Measurements from ENCODE around the gene DHX35.

Gene DHX35

DNA sequence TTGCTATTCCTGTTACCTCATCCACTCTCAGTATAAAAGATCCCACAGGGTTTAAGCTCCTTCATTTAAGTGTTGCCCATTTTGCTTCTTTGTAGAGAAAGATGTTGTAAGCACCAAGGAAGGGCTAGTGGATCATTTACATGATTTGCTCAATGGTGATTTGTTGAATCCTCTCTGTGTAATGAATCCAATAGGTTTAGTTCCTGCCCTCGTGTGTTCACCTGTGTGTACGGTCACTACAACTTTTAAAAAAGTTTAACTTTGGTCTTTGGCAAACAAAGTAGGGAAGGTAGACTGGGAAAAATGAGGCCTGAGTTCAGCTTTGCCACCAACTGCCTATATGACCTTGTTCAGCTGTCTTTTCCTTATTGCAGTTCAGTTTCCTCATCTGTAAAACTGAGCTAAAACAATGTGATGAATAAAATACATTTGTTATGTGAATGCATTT, 51.5 kb downstream of the DHX35 start:
- Histone ChIP-seq H3K4me2 (ENCODE audit: insufficient read depth, low read length) (no peak overlapping the region), H3K27ac (ENCODE audit: low read length) (no peak overlapping the region), H4K20me1 (ENCODE audit: insufficient read depth, low read length) (no peaks in the 10 kb centered on the region), H3K79me2 (ENCODE audit: insufficient read depth, low read length) (no peaks in the 10 kb centered on the region), H2AFZ (ENCODE audit: low read depth, low read length) (no peak overlapping the region), H3K9me3 (ENCODE audit: insufficient read depth, low read length, severe bottlenecking) (no peaks in the 10 kb centered on the region), H3K4me1 (ENCODE audit: insufficient read depth, low read length) (0 out of 2 replicates have a peak, but pooled peaks cover 3% of the 10 kb centered on the region), H3K9ac (ENCODE audit: low read depth, low read length) (no peak overlapping the region), H3K4me3 (ENCODE audit: low read depth in 1 of 2, low read length in 2 of 2) (no peak overlapping the region), H3K27me3 (ENCODE audit: insufficient read depth, low read length, poor library complexity) (no peaks in the 10 kb centered on the region), H3K36me3 (ENCODE audit: insufficient read depth, low read length) (peaks cover 92% of the 10 kb centered on the region)
- DNase-seq (no peak), ATAC-seq (ENCODE audit: insufficient read depth, low read depth) (no peak)
- TF ChIP-seq, protein P1, sequence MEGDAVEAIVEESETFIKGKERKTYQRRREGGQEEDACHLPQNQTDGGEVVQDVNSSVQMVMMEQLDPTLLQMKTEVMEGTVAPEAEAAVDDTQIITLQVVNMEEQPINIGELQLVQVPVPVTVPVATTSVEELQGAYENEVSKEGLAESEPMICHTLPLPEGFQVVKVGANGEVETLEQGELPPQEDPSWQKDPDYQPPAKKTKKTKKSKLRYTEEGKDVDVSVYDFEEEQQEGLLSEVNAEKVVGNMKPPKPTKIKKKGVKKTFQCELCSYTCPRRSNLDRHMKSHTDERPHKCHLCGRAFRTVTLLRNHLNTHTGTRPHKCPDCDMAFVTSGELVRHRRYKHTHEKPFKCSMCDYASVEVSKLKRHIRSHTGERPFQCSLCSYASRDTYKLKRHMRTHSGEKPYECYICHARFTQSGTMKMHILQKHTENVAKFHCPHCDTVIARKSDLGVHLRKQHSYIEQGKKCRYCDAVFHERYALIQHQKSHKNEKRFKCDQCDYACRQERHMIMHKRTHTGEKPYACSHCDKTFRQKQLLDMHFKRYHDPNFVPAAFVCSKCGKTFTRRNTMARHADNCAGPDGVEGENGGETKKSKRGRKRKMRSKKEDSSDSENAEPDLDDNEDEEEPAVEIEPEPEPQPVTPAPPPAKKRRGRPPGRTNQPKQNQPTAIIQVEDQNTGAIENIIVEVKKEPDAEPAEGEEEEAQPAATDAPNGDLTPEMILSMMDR (IDR thresholded peaks at IDR 0.05; ENCODE audit: borderline replicate concordance, extremely low read depth, low read length, poor library complexity, severe bottlenecking), result no peak
- TF ChIP-seq EZH2 (IDR thresholded peaks at IDR 0.05; ENCODE audit: borderline replicate concordance, low read depth, low read length, severe bottlenecking), result no peak

DNA sequence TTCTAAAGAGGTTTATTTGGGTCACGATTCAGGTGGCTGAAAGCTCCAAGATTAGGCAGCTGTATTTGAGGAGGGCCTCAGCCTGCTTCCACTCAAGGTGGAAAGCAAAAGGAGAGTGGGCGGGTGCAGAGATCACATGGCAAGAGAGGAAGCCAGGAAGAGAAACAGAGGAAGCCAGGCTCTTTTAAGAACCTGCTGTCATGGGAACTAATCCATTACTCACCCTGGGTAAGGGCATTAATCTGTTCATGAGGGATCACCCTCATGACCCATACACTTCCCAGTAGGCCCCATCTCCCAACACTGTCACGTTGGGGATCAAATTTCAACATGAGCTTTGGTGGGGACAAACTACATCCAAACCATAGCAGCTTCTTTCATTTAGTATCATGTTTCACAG, 53.9 kb downstream of the DHX35 start:
- Histone ChIP-seq H3K36me3 (ENCODE audit: insufficient read depth, low read length) (peaks cover 92% of the 10 kb centered on the region), H3K4me2 (ENCODE audit: insufficient read depth, low read length) (no peak overlapping the region)
- no peak for DNase-seq

DNA sequence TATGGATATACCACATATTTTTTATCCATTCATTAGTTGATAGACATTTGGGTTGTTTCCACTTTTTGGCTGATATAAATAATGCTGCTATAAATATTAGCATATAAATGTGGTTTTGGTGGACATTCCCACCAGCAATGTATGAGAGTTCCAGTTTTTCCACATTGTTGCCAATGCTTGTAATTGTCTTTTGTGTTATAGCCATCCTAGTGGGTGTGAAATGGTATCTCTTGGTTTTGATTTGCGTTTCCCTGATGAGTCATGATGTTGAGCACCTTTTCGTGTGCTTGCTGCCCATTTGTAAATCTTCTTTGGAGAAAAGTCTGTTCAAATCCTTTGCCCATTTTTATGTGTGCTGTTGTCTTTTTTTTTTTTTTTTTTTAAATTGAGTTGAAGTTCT, 54.4 kb downstream of the DHX35 start:
- Histone ChIP-seq H3K4me2 (ENCODE audit: insufficient read depth, low read length) (no peak overlapping the region), H3K4me1 (ENCODE audit: insufficient read depth, low read length) (no peaks in the 10 kb centered on the region), H3K9ac (ENCODE audit: low read depth, low read length) (no peak overlapping the region), H3K36me3 (ENCODE audit: insufficient read depth, low read length) (peaks cover 92% of the 10 kb centered on the region), H4K20me1 (ENCODE audit: insufficient read depth, low read length) (no peaks in the 10 kb centered on the region), H3K27me3 (ENCODE audit: insufficient read depth, low read length, poor library complexity) (no peaks in the 10 kb centered on the region), H2AFZ (ENCODE audit: low read depth, low read length) (no peak overlapping the region), H3K27ac (ENCODE audit: low read length) (no peak overlapping the region), H3K9me3 (ENCODE audit: insufficient read depth, low read length, severe bottlenecking) (no peaks in the 10 kb centered on the region), H3K4me3 (ENCODE audit: low read depth in 1 of 2, low read length in 2 of 2) (no peak overlapping the region), H3K79me2 (ENCODE audit: insufficient read depth, low read length) (no peaks in the 10 kb centered on the region)
- TF ChIP-seq EZH2 (IDR thresholded peaks at IDR 0.05; ENCODE audit: borderline replicate concordance, low read depth, low read length, severe bottlenecking), result no peak
- TF ChIP-seq, protein P1 (IDR thresholded peaks at IDR 0.05; ENCODE audit: borderline replicate concordance, extremely low read depth, low read length, poor library complexity, severe bottlenecking), result no peak
- DNase-seq, result no peak
- no peak for ATAC-seq (ENCODE audit: insufficient read depth, low read depth)

More for the DNA sequence above, 53.9 kb downstream of the DHX35 start:
- Histone ChIP-seq H3K9me3 (ENCODE audit: insufficient read depth, low read length, severe bottlenecking) (no peaks in the 10 kb centered on the region), H3K79me2 (ENCODE audit: insufficient read depth, low read length) (no peaks in the 10 kb centered on the region), H3K9ac (ENCODE audit: low read depth, low read length) (no peak overlapping the region), H3K27me3 (ENCODE audit: insufficient read depth, low read length, poor library complexity) (no peaks in the 10 kb centered on the region), H3K4me3 (ENCODE audit: low read depth in 1 of 2, low read length in 2 of 2) (no peak overlapping the region), H3K27ac (ENCODE audit: low read length) (no peak overlapping the region), H3K4me1 (ENCODE audit: insufficient read depth, low read length) (no peaks in the 10 kb centered on the region), H2AFZ (ENCODE audit: low read depth, low read length) (no peak overlapping the region), H4K20me1 (ENCODE audit: insufficient read depth, low read length) (no peaks in the 10 kb centered on the region)
- no peak for ATAC-seq (ENCODE audit: insufficient read depth, low read depth)
- TF ChIP-seq, protein P1 (IDR thresholded peaks at IDR 0.05; ENCODE audit: borderline replicate concordance, extremely low read depth, low read length, poor library complexity, severe bottlenecking), result no peak
- no peak for TF ChIP-seq EZH2 (IDR thresholded peaks at IDR 0.05; ENCODE audit: borderline replicate concordance, low read depth, low read length, severe bottlenecking)

DNA sequence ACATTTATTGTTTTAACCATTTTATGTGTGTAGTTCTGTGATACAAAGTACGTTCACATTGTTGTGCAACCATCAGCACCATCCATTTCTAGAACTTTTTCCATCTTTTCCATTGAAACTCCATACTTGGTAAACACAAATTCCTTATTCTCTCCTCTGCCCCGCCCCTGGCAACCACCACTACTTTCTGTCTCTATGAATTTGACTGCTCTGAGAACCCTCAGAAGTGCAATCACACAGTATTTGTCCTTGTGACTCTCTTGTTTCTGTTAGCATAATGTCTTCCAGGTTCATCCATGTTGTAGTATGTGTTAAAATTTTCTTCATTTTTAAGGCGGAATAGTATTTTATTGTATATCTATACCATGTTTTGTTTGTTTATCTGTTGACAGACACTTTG, 56.9 kb downstream of the DHX35 start:
- ATAC-seq (ENCODE audit: insufficient read depth, low read depth) (no peak), DNase-seq (no peak)
- H3K4me1 ChIP-seq (ENCODE audit: insufficient read depth, low read length), result no peaks in the 10 kb centered on the region
- H3K9ac ChIP-seq (ENCODE audit: low read depth, low read length), result no peak overlapping the region
- H4K20me1 ChIP-seq (ENCODE audit: insufficient read depth, low read length), result no peaks in the 10 kb centered on the region
- no peak for TF ChIP-seq EZH2 (IDR thresholded peaks at IDR 0.05; ENCODE audit: borderline replicate concordance, low read depth, low read length, severe bottlenecking)
- TF ChIP-seq, protein P1 (IDR thresholded peaks at IDR 0.05; ENCODE audit: borderline replicate concordance, extremely low read depth, low read length, poor library complexity, severe bottlenecking), result no peak
- H3K4me3 ChIP-seq (ENCODE audit: low read depth in 1 of 2, low read length in 2 of 2), result no peak overlapping the region
- no peaks in the 10 kb centered on the region for H3K9me3 ChIP-seq (ENCODE audit: insufficient read depth, low read length, severe bottlenecking)
- no peak overlapping the region for H2AFZ ChIP-seq (ENCODE audit: low read depth, low read length)
- H3K27me3 ChIP-seq (ENCODE audit: insufficient read depth, low read length, poor library complexity), result no peaks in the 10 kb centered on the region
- no peak overlapping the region for H3K4me2 ChIP-seq (ENCODE audit: insufficient read depth, low read length)
- H3K79me2 ChIP-seq (ENCODE audit: insufficient read depth, low read length), result no peaks in the 10 kb centered on the region
- H3K36me3 ChIP-seq (ENCODE audit: insufficient read depth, low read length), result peaks cover 96% of the 10 kb centered on the region
- H3K27ac ChIP-seq (ENCODE audit: low read length), result no peak overlapping the region

Data from DND-41 (cell line).